C1 segment of cervical spinal cord (tissue), 14 donors: ENCODE measurements around the gene TGDS.
"Not testable (repeated sequence)": the region's sequence is repeated elsewhere in the genome, so short reads cannot be mapped to it uniquely, and the experiment has no call there.

Experiments
- DNase-seq, 14 donors: peaks; one replicate each; lab custom pipeline; 2025; lab: John Stamatoyannopoulos, UW

TGDS gene

GRCh38 chr13:94553766-94554165 is 42.2 kb downstream of the TGDS start:
- DNase-seq: no peak

GRCh38 chr13:94552095-94552494 is 43.9 kb downstream of the TGDS start:
- no peak for DNase-seq

- peak in 1 of 14 donors; percentile 68 for DNase-seq
Observed at GRCh38 chr13:94550062-94550738, 45.8 kb downstream of the TGDS start.

- peak; percentile 68 to 94 (median 92) for DNase-seq
Observed at GRCh38 chr13:94549232-94550061, 46.5 kb downstream of the TGDS start.

GRCh38 chr13:94548821-94549231 is 47.1 kb downstream of the TGDS start:
- peak in 11 of 14 donors; percentile 30 to 87 (median 82) for DNase-seq

- DNase-seq: peak in 2 of 14 donors; percentile 43 to 46
Observed at GRCh38 chr13:94548382-94548781, 47.6 kb downstream of the TGDS start.

GRCh38 chr13:94546061-94546839 is 49.7 kb downstream of the TGDS start:
- DNase-seq: no peak

- DNase-seq: no peak
Observed at GRCh38 chr13:94544922-94545321, 51.0 kb downstream of the TGDS start.

GRCh38 chr13:94542917-94543316 is 53.0 kb downstream of the TGDS start:
- no peak for DNase-seq

GRCh38 chr13:94537740-94538630 is 58.0 kb downstream of the TGDS start:
- no peak for DNase-seq

- no peak for DNase-seq
Observed at GRCh38 chr13:94535775-94536174, 60.2 kb downstream of the TGDS start.

- no peak for DNase-seq
Observed at GRCh38 chr13:94535231-94535630, 60.7 kb downstream of the TGDS start.

- DNase-seq: no peak
Observed at GRCh38 chr13:94534166-94534565, 61.8 kb downstream of the TGDS start.

- DNase-seq: not testable (repeated sequence)
Observed at GRCh38 chr13:94532278-94532677, 63.7 kb downstream of the TGDS start.

- not testable (repeated sequence) for DNase-seq
Observed at GRCh38 chr13:94526956-94527355, 69.0 kb downstream of the TGDS start.

GRCh38 chr13:94525781-94526180 is 70.2 kb downstream of the TGDS start:
- DNase-seq: no peak

- DNase-seq: no peak
Observed at GRCh38 chr13:94524407-94524806, 71.5 kb downstream of the TGDS start.
